AML-193 (cell line): ENCODE results near the gene SGTA.
"Not testable (repeated sequence)": the region's sequence is repeated elsewhere in the genome, so short reads cannot be mapped to it uniquely, and the experiment has no call there.

Experiments used
- DNase-seq, 2 experiments: peaks; one replicate each; lab custom pipeline; 2025; lab: John Stamatoyannopoulos, UW

Gene SGTA

GRCh38 chr19:2726904-2727639 lies 56.0 kb downstream of the SGTA start:
- DNase-seq = no peak

- DNase-seq = no peak
Observed at GRCh38 chr19:2726160-2726855, 56.8 kb downstream of the SGTA start.

- DNase-seq = no peak
Observed at GRCh38 chr19:2724148-2724557, 58.9 kb downstream of the SGTA start.

GRCh38 chr19:2723747-2724146 lies 59.3 kb downstream of the SGTA start:
- no peak for DNase-seq

- no peak for DNase-seq
Observed at GRCh38 chr19:2723345-2723715, 59.7 kb downstream of the SGTA start.

GRCh38 chr19:2722541-2723344 lies 60.3 kb downstream of the SGTA start:
- no peak for DNase-seq

- DNase-seq = no peak
Observed at GRCh38 chr19:2721570-2722540, 61.2 kb downstream of the SGTA start.

- no peak for DNase-seq
Observed at GRCh38 chr19:2720777-2721569, 62.1 kb downstream of the SGTA start, which contains the start of gene DIRAS1. TSS of gene DIRAS1 (minus strand) at chr19:2721372. CDS start at chr19:2717806, 3,566 bp downstream.

GRCh38 chr19:2719920-2720776 lies 62.9 kb downstream of the SGTA start:
- no peak for DNase-seq

GRCh38 chr19:2719232-2719735 lies 63.8 kb downstream of the SGTA start:
- no peak for DNase-seq

GRCh38 chr19:2717638-2718541 lies 65.2 kb downstream of the SGTA start:
- no peak for DNase-seq

- DNase-seq = no peak
Observed at GRCh38 chr19:2716722-2717637, 66.1 kb downstream of the SGTA start.

GRCh38 chr19:2716275-2716650 lies 66.8 kb downstream of the SGTA start:
- DNase-seq = no peak

- no peak for DNase-seq
Observed at GRCh38 chr19:2715470-2716274, 67.4 kb downstream of the SGTA start.

GRCh38 chr19:2714531-2715269 lies 68.4 kb downstream of the SGTA start:
- DNase-seq = no peak

GRCh38 chr19:2714102-2714501 lies 69.0 kb downstream of the SGTA start:
- DNase-seq = not testable (repeated sequence)
